Esophagus squamous epithelium (tissue), 5 donors: ENCODE data around the gene TEX53. TPM values are rescaled to one million over a fixed set of nuclear protein-coding genes. Genes with fewer than 3 reads are reported as not detected.

Experiments
- DNase-seq: peaks from one replicate; lab custom pipeline; 2025; lab: John Stamatoyannopoulos, UW
- H3K27ac ChIP-seq, 4 donors: fragments of 200-600 bp; sonication (generic); one replicate each; pipeline ENCODE4 v1.5.1; 2016 to 2019; ENCODE audit warnings: mild to moderate bottlenecking in 1 of 4
- H3K27me3 ChIP-seq, 4 donors: fragments of 200-600 bp; sonication (generic); 1 replicate in 3 of 4; 2 replicates in 1 of 4; pipeline versions ENCODE4 v1.5.1 to v1.6.0; 2017 to 2021; ENCODE audit warnings: antibody characterized with exemption in 1 of 4
- H3K36me3 ChIP-seq, 3 donors: fragments of 200-600 bp; sonication (generic); one replicate each; pipeline ENCODE4 v1.5.1; 2016 to 2019
- H3K4me1 ChIP-seq, 3 donors: fragments of 200-600 bp; sonication (generic); one replicate each; pipeline ENCODE4 v1.5.1; 2017 to 2019
- H3K4me3 ChIP-seq, 4 donors: fragments of 200-600 bp; sonication (generic); 1 replicate in 3 of 4; 2 replicates in 1 of 4; pipeline ENCODE4 v1.5.1; 2016 to 2019; ENCODE audit warnings: mild to moderate bottlenecking in 2 of 4, moderate library complexity in 1 of 4
- H3K9me3 ChIP-seq, 3 donors: fragments of 200-600 bp; sonication (generic); one replicate each; pipeline ENCODE4 v1.5.1; 2016 to 2019
- CTCF ChIP-seq, 6 experiments: fragments of 450-650 bp in 4 of 6; fragments of 200-600 bp in 2 of 6; sonication (generic) in 2 of 6; IDR thresholded peaks; one replicate each; pipeline ENCODE4 v1.5.1; 2016 to 2019; ENCODE audit warnings: antibody characterized with exemption in 6 of 6, mild to moderate bottlenecking in 4 of 6, moderate library complexity in 4 of 6
- POLR2A ChIP-seq, 4 donors: fragments of 450-650 bp; IDR thresholded peaks; one replicate each; pipeline ENCODE4 v1.6.1; 2017; ENCODE audit warnings: antibody characterized with exemption in 4 of 4, mild to moderate bottlenecking in 4 of 4, moderate library complexity in 3 of 4
- WGBS, 2 donors: methylation state at CpG; one replicate each; pipeline ENCODE4 v1.1.5; 2018; 5-methylcytosine and 5-hydroxymethylcytosine counted together
- intact Hi-C: fragments of 100-400 bp; cut with DNase I; formaldehyde crosslinking; loops from one replicate; pipeline ENCODE4 v1.15.0; 2022
- total RNA-seq, 4 donors: library from RNA; depleted of rRNA; stranded (reverse); fragments of >200 nt; gene quantifications; one replicate each; pipeline ENCODE4 v1.1.0, GENCODE V29; 2016
- donor health status: DM: yes; HTN: yes; CAD: no.

Gene TEX53
- total RNA-seq, 4 donors from 2014 or later, result not detected

- TF ChIP-seq CTCF (IDR thresholded peaks at IDR 0.05), result no peak
- no peak for TF ChIP-seq POLR2A (IDR thresholded peaks at IDR 0.05)
- peaks cover 0 to 6% (median 0%) of the 10 kb centered on the region in 4 donors for H3K27me3 ChIP-seq
- no peaks in the 10 kb centered on the region for H3K36me3 ChIP-seq
- DNase-seq, result no peak
- no peak overlapping the region for H3K27ac ChIP-seq
- H3K9me3 ChIP-seq, result no peaks in the 10 kb centered on the region
- no peak overlapping the region for H3K4me3 ChIP-seq
- intact Hi-C loops, result no loop called here
- no peaks in the 10 kb centered on the region for H3K4me1 ChIP-seq
Measured at GRCh38 chr9:114669961-114670360, 12.4 kb upstream of the TEX53 start.

- no peak overlapping the region for H3K27ac ChIP-seq
- no peak overlapping the region for H3K4me3 ChIP-seq
- 79 to 84% methylated on average over 6 of the region's 6 CpGs for WGBS, 2 donors
- intact Hi-C loops, result no loop called here
- no peaks in the 10 kb centered on the region for H3K36me3 ChIP-seq
- no peak for DNase-seq
- no peak for TF ChIP-seq CTCF (IDR thresholded peaks at IDR 0.05)
- H3K4me1 ChIP-seq, result no peaks in the 10 kb centered on the region
- H3K9me3 ChIP-seq, result no peaks in the 10 kb centered on the region
- H3K27me3 ChIP-seq, result peaks cover 0 to 6% (median 0%) of the 10 kb centered on the region in 4 donors
Measured at GRCh38 chr9:114668146-114668545, 10.5 kb upstream of the TEX53 start.

- Histone ChIP-seq H3K27ac (no peak overlapping the region), H3K4me1 (no peaks in the 10 kb centered on the region), H3K4me3 (no peak overlapping the region), H3K27me3 (peaks cover 0 to 17% (median 0%) of the 10 kb centered on the region in 4 donors), H3K9me3 (no peaks in the 10 kb centered on the region), H3K36me3 (no peaks in the 10 kb centered on the region)
- no peak for DNase-seq
- intact Hi-C loops, result no loop called here
- TF ChIP-seq POLR2A (IDR thresholded peaks at IDR 0.05) (no peak), CTCF (IDR thresholded peaks at IDR 0.05) (no peak)
- 50 to 71% methylated on average over 2 to 4 of the region's 4 CpGs for WGBS, 2 donors
Measured at GRCh38 chr9:114666851-114667250, 9.2 kb upstream of the TEX53 start.

- no peak overlapping the region for H3K4me3 ChIP-seq
- intact Hi-C loops, result no loop called here
- H3K27me3 ChIP-seq, result peaks cover 0 to 18% (median 0%) of the 10 kb centered on the region in 4 donors
- no peaks in the 10 kb centered on the region for H3K4me1 ChIP-seq
- 93 to 94% methylated on average over 5 of the region's 5 CpGs for WGBS, 2 donors
- TF ChIP-seq CTCF (IDR thresholded peaks at IDR 0.05) (no peak), POLR2A (IDR thresholded peaks at IDR 0.05) (no peak)
- no peaks in the 10 kb centered on the region for H3K36me3 ChIP-seq
- H3K9me3 ChIP-seq, result no peaks in the 10 kb centered on the region
- no peak overlapping the region for H3K27ac ChIP-seq
- no peak for DNase-seq
Measured at GRCh38 chr9:114666401-114666800, 8.8 kb upstream of the TEX53 start.

- no peak overlapping the region for H3K4me3 ChIP-seq
- no peaks in the 10 kb centered on the region for H3K9me3 ChIP-seq
- H3K36me3 ChIP-seq, result no peaks in the 10 kb centered on the region
- DNase-seq, result no peak
- no peaks in the 10 kb centered on the region for H3K4me1 ChIP-seq
- H3K27me3 ChIP-seq, result peaks cover 0 to 12% (median 0%) of the 10 kb centered on the region in 4 donors
- intact Hi-C loops, result no loop called here
- 65 to 85% methylated on average over 3 of the region's 3 CpGs for WGBS, 2 donors
- TF ChIP-seq CTCF (IDR thresholded peaks at IDR 0.05), result no peak
- no peak for TF ChIP-seq POLR2A (IDR thresholded peaks at IDR 0.05)
- no peak overlapping the region for H3K27ac ChIP-seq
Measured at GRCh38 chr9:114664181-114664580, 6.6 kb upstream of the TEX53 start.
